Body of pancreas (tissue), 4 donors: ENCODE data around the gene PLCB4. TPM values are rescaled to one million over a fixed set of nuclear protein-coding genes. Genes with fewer than 3 reads are reported as not detected.

Experiments used
- ATAC-seq: fragments of 150-250 bp; one replicate; pipeline ENCODE4 v1.9.1; 2016
- DNase-seq, 4 donors: peaks; one replicate each; pipeline ENCODE4 v3.0.0-alpha.2; 2019
- H3K27ac ChIP-seq, 4 donors: fragments of 200-600 bp; sonication (generic); 1 replicate in 3 of 4; 2 replicates in 1 of 4; pipeline versions ENCODE4 v1.5.1 to v1.6.1; 2016 to 2019; ENCODE audit warnings: mild to moderate bottlenecking in 1 of 4, mixed read lengths in 1 of 4, moderate library complexity in 1 of 4
- H3K27me3 ChIP-seq, 2 donors: fragments of 200-600 bp; sonication (generic); one replicate each; pipeline ENCODE4 v1.6.0; 2016; ENCODE audit warnings: mild to moderate bottlenecking in 1 of 2
- H3K36me3 ChIP-seq, 2 donors: fragments of 200-600 bp; sonication (generic); replicated peaks in 1 of 2; 2 replicates each; pipeline ENCODE4 v1.5.1; 2016; ENCODE audit warnings: low read depth in 2 of 2; ENCODE audit not compliant: insufficient read depth in 1 of 2
- H3K4me1 ChIP-seq: fragments of 200-600 bp; sonication (generic); one replicate; pipeline ENCODE4 v1.6.0; 2016
- H3K4me3 ChIP-seq, 2 donors: fragments of 200-600 bp; sonication (generic); 1 replicate in 1 of 2; 2 replicates in 1 of 2; pipeline ENCODE4 v1.5.1; 2016 to 2019
- H3K9me3 ChIP-seq, 3 donors: fragments of 200-600 bp; sonication (generic); 1 replicate in 2 of 3; 2 replicates in 1 of 3; pipeline ENCODE4 v1.5.1; 2016
- POLR2A ChIP-seq, 3 donors: fragments of 450-650 bp; IDR thresholded peaks; one replicate each; pipeline ENCODE4 v1.6.1; 2016; ENCODE audit warnings: antibody characterized with exemption in 3 of 3, mild to moderate bottlenecking in 2 of 3
- WGBS, 2 donors: methylation state at CpG; one replicate each; pipeline ENCODE4 v1.1.5; 2017; 5-methylcytosine and 5-hydroxymethylcytosine counted together
- intact Hi-C: fragments of 100-400 bp; cut with DNase I; formaldehyde crosslinking; loops from one replicate; pipeline ENCODE4 v1.15.1; 2023
- total RNA-seq, 2 donors: library from RNA; depleted of rRNA; stranded (reverse); fragments of >200 nt; gene quantifications; one replicate each; pipeline ENCODE4 v1.1.0, GENCODE V29; 2016
- TF ChIP-seq, protein P1 (sequence below), 7 experiments: fragments of 450-650 bp in 4 of 7; fragments of 200-600 bp in 3 of 7; sonication (generic) in 3 of 7; IDR thresholded peaks; one replicate each; pipeline ENCODE4 v1.5.1; 2016 to 2019; ENCODE audit warnings: antibody characterized with exemption in 7 of 7

The PLCB4 gene
- total RNA-seq, 2 donors from 2014 or later, result 1.3 to 3.4 TPM

DNA sequence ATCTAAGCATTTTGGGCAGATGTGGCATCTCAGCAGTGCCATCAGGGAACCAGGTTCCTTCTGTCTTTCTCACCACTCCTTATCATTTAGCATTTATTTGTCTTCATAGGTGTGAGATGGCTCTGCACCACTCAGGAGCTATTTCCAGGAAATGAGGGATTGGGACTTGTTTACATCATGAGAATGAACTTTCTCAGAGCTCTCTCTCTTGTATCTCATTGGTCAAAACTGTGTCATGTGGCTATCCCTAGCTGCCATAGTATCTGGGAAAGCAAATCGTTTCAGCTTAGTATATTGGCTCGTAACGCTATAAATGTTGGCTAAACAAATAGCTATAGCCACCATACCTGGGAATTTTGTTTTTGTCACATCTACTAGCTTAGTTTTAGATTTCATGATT lies 23.8 kb downstream of the PLCB4 start:
- no peaks in the 10 kb centered on the region for H3K4me1 ChIP-seq
- 70 to 76% methylated on average over 3 of the region's 3 CpGs for WGBS, 2 donors
- TF ChIP-seq, protein P1, sequence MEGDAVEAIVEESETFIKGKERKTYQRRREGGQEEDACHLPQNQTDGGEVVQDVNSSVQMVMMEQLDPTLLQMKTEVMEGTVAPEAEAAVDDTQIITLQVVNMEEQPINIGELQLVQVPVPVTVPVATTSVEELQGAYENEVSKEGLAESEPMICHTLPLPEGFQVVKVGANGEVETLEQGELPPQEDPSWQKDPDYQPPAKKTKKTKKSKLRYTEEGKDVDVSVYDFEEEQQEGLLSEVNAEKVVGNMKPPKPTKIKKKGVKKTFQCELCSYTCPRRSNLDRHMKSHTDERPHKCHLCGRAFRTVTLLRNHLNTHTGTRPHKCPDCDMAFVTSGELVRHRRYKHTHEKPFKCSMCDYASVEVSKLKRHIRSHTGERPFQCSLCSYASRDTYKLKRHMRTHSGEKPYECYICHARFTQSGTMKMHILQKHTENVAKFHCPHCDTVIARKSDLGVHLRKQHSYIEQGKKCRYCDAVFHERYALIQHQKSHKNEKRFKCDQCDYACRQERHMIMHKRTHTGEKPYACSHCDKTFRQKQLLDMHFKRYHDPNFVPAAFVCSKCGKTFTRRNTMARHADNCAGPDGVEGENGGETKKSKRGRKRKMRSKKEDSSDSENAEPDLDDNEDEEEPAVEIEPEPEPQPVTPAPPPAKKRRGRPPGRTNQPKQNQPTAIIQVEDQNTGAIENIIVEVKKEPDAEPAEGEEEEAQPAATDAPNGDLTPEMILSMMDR (IDR thresholded peaks at IDR 0.05), result no peak

DNA sequence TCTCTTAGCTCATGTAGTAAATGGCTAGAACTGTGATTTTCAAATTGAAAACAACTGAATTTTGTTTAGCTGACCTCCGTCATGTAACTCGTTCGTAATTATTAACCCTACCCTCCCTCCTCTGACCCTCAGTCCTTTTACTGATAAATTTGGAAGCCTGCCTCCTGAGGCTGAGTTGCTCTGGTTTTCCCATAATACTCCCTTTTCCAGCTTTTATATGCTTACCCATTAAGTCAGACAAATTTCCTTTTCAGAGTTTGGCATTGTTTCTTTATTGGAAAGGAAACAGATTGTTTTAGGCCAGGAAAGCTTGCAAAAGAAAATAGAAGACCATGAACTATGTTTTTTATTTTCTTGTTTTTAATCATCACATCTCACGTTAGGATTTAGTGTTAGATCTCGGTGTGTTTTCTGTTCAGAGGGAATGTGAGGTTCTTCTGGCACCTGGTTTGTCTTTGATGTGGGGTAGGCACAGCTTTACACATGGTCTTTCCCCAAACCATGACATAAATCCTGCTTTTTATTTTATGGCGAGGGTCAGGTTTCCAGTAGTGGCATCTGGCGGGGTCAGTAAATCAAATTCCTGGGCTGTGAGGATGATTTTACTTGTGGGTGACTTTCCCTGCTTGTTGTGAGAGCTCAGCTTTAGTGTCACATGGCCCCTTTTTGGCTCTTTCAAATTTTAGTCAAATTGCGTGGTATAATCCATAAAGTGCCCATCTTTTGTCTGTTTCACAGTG lies 24.5 kb downstream of the PLCB4 start:
- TF ChIP-seq, protein P1 (IDR thresholded peaks at IDR 0.05), result no peak
- no peak for TF ChIP-seq POLR2A (IDR thresholded peaks at IDR 0.05)
- H3K36me3 ChIP-seq, result no peaks in the 10 kb centered on the region
- ATAC-seq (no peak), DNase-seq (no peak)
- no peak overlapping the region for H3K4me3 ChIP-seq
- intact Hi-C loops, result no loop called here
- no peaks in the 10 kb centered on the region for H3K4me1 ChIP-seq
- H3K27ac ChIP-seq, result no peak overlapping the region
- no peaks in the 10 kb centered on the region for H3K27me3 ChIP-seq
- 46 to 48% methylated on average over 8 of the region's 8 CpGs for WGBS, 2 donors
- H3K9me3 ChIP-seq, result no peaks in the 10 kb centered on the region

More for the DNA sequence above, 23.8 kb downstream of the PLCB4 start:
- intact Hi-C loops, result no loop called here
- ATAC-seq (no peak), DNase-seq (no peak)
- no peaks in the 10 kb centered on the region for H3K36me3 ChIP-seq
- no peaks in the 10 kb centered on the region for H3K9me3 ChIP-seq
- no peak overlapping the region for H3K27ac ChIP-seq
- no peaks in the 10 kb centered on the region for H3K27me3 ChIP-seq
- H3K4me3 ChIP-seq, result no peak overlapping the region

DNA sequence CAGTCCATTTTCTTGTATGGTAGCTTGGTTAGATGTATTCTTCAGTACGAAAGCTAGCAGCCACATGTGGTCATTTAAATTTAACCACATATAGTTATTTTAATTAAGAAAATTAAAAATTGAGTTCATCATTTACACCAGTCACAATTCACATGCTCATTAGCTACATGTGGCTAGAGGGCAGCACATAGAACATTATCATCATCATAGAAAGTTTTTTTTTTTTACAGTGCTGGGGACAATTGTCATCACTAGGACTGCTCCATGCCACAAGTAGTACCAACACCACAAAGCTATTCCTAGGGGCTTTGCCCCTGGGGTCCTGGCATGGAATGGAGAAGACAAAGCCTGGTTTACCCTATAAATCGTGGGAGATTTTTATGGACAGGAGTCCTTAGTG lies 30.5 kb downstream of the PLCB4 start:
- intact Hi-C loops, result no loop called here
- no peak for ATAC-seq
- Histone ChIP-seq H3K36me3 (no peaks in the 10 kb centered on the region), H3K9me3 (no peaks in the 10 kb centered on the region), H3K27ac (no peak overlapping the region), H3K4me3 (no peak overlapping the region), H3K27me3 (no peaks in the 10 kb centered on the region), H3K4me1 (no peaks in the 10 kb centered on the region)
- WGBS, 2 donors, result 63 to 83% methylated on average over 2 of the region's 2 CpGs
- TF ChIP-seq, protein P1 (IDR thresholded peaks at IDR 0.05), result no peak
- no peak for TF ChIP-seq POLR2A (IDR thresholded peaks at IDR 0.05)
- DNase-seq, result no peak

DNA sequence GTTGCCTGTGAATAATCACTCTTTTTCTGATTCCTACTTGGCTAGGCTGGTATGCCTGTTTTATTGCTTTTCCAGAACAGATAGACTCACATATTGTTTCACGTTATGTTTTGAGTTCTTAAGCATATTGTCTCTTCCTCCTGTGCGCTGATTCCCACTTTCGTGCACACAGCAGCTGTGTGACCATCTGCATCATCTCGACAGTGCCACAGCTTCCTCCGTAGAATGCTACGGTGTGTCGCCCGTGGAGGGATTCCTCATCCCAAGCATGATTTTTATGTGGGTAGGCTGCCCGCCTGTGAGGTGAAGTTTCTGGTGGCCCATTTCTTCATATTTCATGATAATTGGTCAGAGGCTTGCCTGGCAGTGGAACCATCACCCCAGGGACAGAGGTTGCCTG lies 31.8 kb downstream of the PLCB4 start:
- Histone ChIP-seq H3K36me3 (no peaks in the 10 kb centered on the region), H3K4me1 (no peaks in the 10 kb centered on the region), H3K27me3 (no peaks in the 10 kb centered on the region), H3K27ac (no peak overlapping the region), H3K4me3 (no peak overlapping the region), H3K9me3 (no peaks in the 10 kb centered on the region)
- no peak for DNase-seq
- 79% methylated on average over 9 of the region's 9 CpGs for WGBS, 2 donors
- intact Hi-C loops, result no loop called here
- ATAC-seq, result no peak
- TF ChIP-seq POLR2A (IDR thresholded peaks at IDR 0.05), result no peak
- TF ChIP-seq, protein P1 (IDR thresholded peaks at IDR 0.05), result no peak

DNA sequence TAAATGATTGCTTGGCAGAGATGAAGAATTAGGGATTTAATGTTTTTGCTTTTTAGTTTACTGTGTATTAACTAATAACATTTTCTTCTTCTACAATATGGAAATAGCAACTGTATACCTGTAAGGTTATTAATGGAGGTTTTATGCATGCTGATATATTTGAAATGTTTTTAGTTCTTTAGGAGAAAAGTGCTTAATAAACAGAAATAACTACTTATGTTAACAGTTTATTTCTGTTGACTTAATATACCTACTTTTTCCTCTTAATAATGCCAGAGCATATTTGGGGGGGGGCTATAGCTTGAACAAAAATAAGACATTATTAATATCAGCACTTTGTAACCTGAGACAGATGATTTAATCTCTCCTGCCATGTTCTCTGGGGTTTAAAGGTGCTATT lies 33.6 kb downstream of the PLCB4 start:
- H3K4me3 ChIP-seq, result no peak overlapping the region
- ATAC-seq (no peak), DNase-seq (no peak)
- no peaks in the 10 kb centered on the region for H3K9me3 ChIP-seq
- no peak overlapping the region for H3K27ac ChIP-seq
- no peaks in the 10 kb centered on the region for H3K36me3 ChIP-seq
- no peaks in the 10 kb centered on the region for H3K4me1 ChIP-seq
- intact Hi-C loops, result no loop called here
- no peak for TF ChIP-seq POLR2A (IDR thresholded peaks at IDR 0.05)
- TF ChIP-seq, protein P1 (IDR thresholded peaks at IDR 0.05), result no peak
- no peaks in the 10 kb centered on the region for H3K27me3 ChIP-seq
